DOHH2 (cell line): ENCODE measurements around the gene DKKL1.

Experiments
- H3F3A ChIP-seq: fragments of 200-600 bp; sonication (generic), shearing (Covaris generic); 2 replicates; pipeline ENCODE4 v1.6.0; 2016; ENCODE audit warnings: antibody characterized with exemption, mild to moderate bottlenecking; ENCODE audit not compliant: control insufficient read depth, insufficient read depth
- H3K27ac ChIP-seq: fragments of 200-600 bp; sonication (generic); 2 replicates; pipeline ENCODE4 v1.5.1; 2014; ENCODE audit warnings: low read depth, mild to moderate bottlenecking, low read length, moderate library complexity
- H3K27me3 ChIP-seq: fragments of 200-600 bp; sonication (generic); 2 replicates; pipeline ENCODE4 v1.6.1; 2014; ENCODE audit warnings: mild to moderate bottlenecking, low read length, mixed read lengths; ENCODE audit not compliant: control insufficient read depth
- H3K36me3 ChIP-seq: fragments of 200-600 bp; sonication (generic); 2 replicates; pipeline ENCODE4 v1.6.1; 2014; ENCODE audit warnings: mild to moderate bottlenecking, low read length, moderate library complexity, mixed read lengths; ENCODE audit not compliant: control insufficient read depth
- H3K4me1 ChIP-seq: fragments of 200-600 bp; sonication (generic); 2 replicates; pipeline ENCODE4 v1.6.1; 2014; ENCODE audit warnings: mild to moderate bottlenecking, low read length, mixed read lengths; ENCODE audit not compliant: control insufficient read depth
- H3K4me2 ChIP-seq: fragments of 200-600 bp; sonication (generic); 2 replicates; pipeline ENCODE4 v1.6.0; 2014; ENCODE audit warnings: mild to moderate bottlenecking, low read length, moderate library complexity
- H3K4me3 ChIP-seq: fragments of 200-600 bp; sonication (generic); 2 replicates; pipeline ENCODE4 v1.5.1; 2014; ENCODE audit warnings: mild to moderate bottlenecking, low read length, mixed read lengths
- H3K79me2 ChIP-seq: fragments of 200-600 bp; sonication (generic); 2 replicates; pipeline ENCODE4 v1.6.1; 2014; ENCODE audit warnings: mild to moderate bottlenecking, low read length, mixed read lengths; ENCODE audit not compliant: control insufficient read depth
- H3K9me2 ChIP-seq: fragments of 200-600 bp; sonication (generic); replicated peaks from 2 replicates; pipeline ENCODE4 v1.6.1; 2014; ENCODE audit warnings: mild to moderate bottlenecking, low read length, mixed read lengths; ENCODE audit not compliant: control insufficient read depth
- H3K9me3 ChIP-seq: fragments of 200-600 bp; sonication (generic); 2 replicates; pipeline ENCODE4 v1.6.1; 2014; ENCODE audit warnings: antibody characterized with exemption, low read length, mixed read lengths; ENCODE audit not compliant: control insufficient read depth, insufficient read depth
- H4K20me1 ChIP-seq: fragments of 200-600 bp; sonication (generic); 2 replicates; pipeline ENCODE4 v1.6.0; 2014; ENCODE audit warnings: low read depth, mild to moderate bottlenecking, antibody characterized with exemption, low read length, moderate library complexity; ENCODE audit not compliant: control insufficient read depth, insufficient read depth
- CTCF ChIP-seq: fragments of 200-600 bp; sonication (generic); IDR thresholded peaks from one replicate; pipeline ENCODE4 v1.5.1; 2014; ENCODE audit warnings: antibody characterized with exemption, mild to moderate bottlenecking, low read depth, low read length; ENCODE audit not compliant: poor library complexity, severe bottlenecking
- EZH2phosphoT487 ChIP-seq: fragments of 200-600 bp; sonication (generic); IDR thresholded peaks from 2 replicates; pipeline ENCODE4 v1.6.1; 2017; ENCODE audit warnings: borderline replicate concordance, mild to moderate bottlenecking, antibody characterized with exemption, low read length, moderate library complexity, mixed read lengths

DKKL1 gene

DNA sequence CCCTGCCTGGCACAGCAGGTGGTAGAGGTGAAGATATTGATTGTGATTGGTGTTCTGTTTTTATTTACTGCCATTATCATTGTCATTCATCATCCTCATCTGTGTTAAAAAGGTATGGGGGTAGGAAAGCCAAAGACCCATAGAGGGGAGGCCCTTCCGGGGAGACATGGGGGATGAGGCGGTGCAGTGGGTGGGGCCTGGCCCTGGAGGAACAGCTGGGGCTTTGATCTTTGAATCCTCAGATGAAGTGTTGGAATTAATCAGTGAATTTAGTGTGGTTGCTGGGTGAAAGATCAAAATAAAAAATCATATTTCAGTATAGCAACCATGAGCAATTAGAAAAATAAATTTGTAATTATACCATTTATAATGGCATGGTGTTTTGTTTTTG, 52.1 kb downstream of the DKKL1 start:
- H3K9me3 ChIP-seq: no peaks in the 10 kb centered on the region
- peaks cover 7% of the 10 kb centered on the region for H3K27me3 ChIP-seq
- H3K4me2 ChIP-seq: peak overlapping the region; percentile 46
- H3K36me3 ChIP-seq: no peaks in the 10 kb centered on the region
- TF ChIP-seq CTCF (no peak), EZH2phosphoT487 (no peak)
- H3K27ac ChIP-seq: peak overlapping the region; percentile 4
- peaks cover 60% of the 10 kb centered on the region for H3K4me1 ChIP-seq
- H3K9me2 ChIP-seq: no peaks in the 10 kb centered on the region
- peaks cover 5% of the 10 kb centered on the region; the same call in 1 of the 2 replicates for H3F3A ChIP-seq
- H4K20me1 ChIP-seq: no peaks in the 10 kb centered on the region
- H3K79me2 ChIP-seq: no peaks in the 10 kb centered on the region
- peak overlapping the region; percentile 25 for H3K4me3 ChIP-seq

DNA sequence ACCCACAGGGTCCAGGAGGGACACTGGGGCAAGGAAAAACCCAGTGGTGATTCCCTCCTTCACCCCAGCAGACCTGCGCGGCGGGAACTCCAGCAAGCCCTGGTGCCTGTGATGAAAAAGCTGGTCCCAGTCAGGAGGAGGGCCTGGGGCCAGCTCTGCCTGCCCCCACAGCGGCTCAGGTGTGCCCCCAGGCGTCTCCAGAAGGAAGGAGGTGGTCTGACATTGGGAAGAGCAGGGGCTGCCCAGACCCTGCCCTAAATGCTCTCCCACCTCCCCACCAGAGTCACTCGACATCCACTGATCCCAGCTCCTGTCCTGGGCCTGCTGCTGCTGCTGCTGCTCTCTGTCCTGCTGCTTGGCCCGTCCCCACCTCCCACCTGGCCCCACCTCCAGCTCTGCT, 53.4 kb downstream of the DKKL1 start:
- H3K4me3 ChIP-seq: no peak overlapping the region
- no peaks in the 10 kb centered on the region for H3K9me2 ChIP-seq
- no peaks in the 10 kb centered on the region for H3K36me3 ChIP-seq
- peaks cover 18% of the 10 kb centered on the region for H3K27me3 ChIP-seq
- peak; percentile 28 for TF ChIP-seq CTCF
- TF ChIP-seq EZH2phosphoT487: no peak
- peaks cover 54% of the 10 kb centered on the region for H3K4me1 ChIP-seq
- no peaks in the 10 kb centered on the region for H3K9me3 ChIP-seq
- no peaks in the 10 kb centered on the region for H4K20me1 ChIP-seq
- H3K79me2 ChIP-seq: no peaks in the 10 kb centered on the region
- H3F3A ChIP-seq: no peaks in the 10 kb centered on the region; the same call in 1 of the 2 replicates
- peak overlapping the region; percentile 54 for H3K4me2 ChIP-seq
- peak overlapping the region; percentile 26; the same call in 1 of the 2 replicates for H3K27ac ChIP-seq

GRCh38 chr19:49418511-49418910, 54.8 kb downstream of the DKKL1 start:
- no peaks in the 10 kb centered on the region for H4K20me1 ChIP-seq
- H3K27ac ChIP-seq: peak overlapping the region; percentile 26; the same call in 1 of the 2 replicates
- TF ChIP-seq CTCF (no peak), EZH2phosphoT487 (no peak)
- H3K27me3 ChIP-seq: peaks cover 32% of the 10 kb centered on the region
- H3K4me1 ChIP-seq: peaks cover 54% of the 10 kb centered on the region
- H3K9me3 ChIP-seq: no peaks in the 10 kb centered on the region
- H3F3A ChIP-seq: no peaks in the 10 kb centered on the region; the same call in 1 of the 2 replicates
- H3K79me2 ChIP-seq: no peaks in the 10 kb centered on the region
- no peak overlapping the region for H3K4me2 ChIP-seq
- H3K4me3 ChIP-seq: no peak overlapping the region
- no peaks in the 10 kb centered on the region for H3K9me2 ChIP-seq
- no peaks in the 10 kb centered on the region for H3K36me3 ChIP-seq
